GM08714 (cell line): ENCODE measurements around the gene CPZ.
"Not testable (repeated sequence)": the region's sequence is repeated elsewhere in the genome, so short reads cannot be mapped to it uniquely, and the experiment has no call there.

ENCODE experiments used
- H3K4me3 ChIP-seq: fragments of 200-500 bp; sonication (Bioruptor generic); 2 replicates; pipeline ENCODE4 v1.5.1; 2014; ENCODE audit warnings: mild to moderate bottlenecking, low read length, inconsistent platforms
- ZNF274 ChIP-seq: IDR thresholded peaks from 2 replicates; pipeline ENCODE4 v1.6.1; 2012; ENCODE audit warnings: mild to moderate bottlenecking, low read depth, low read length

The CPZ gene

GRCh38 chr4:8564595-8564994, 28.0 kb upstream of the CPZ start:
- no peak overlapping the region for H3K4me3 ChIP-seq
- no peak for TF ChIP-seq ZNF274

- H3K4me3 ChIP-seq: no peak overlapping the region
- no peak for TF ChIP-seq ZNF274
Measured at GRCh38 chr4:8568068-8568668, 24.4 kb upstream of the CPZ start.

DNA sequence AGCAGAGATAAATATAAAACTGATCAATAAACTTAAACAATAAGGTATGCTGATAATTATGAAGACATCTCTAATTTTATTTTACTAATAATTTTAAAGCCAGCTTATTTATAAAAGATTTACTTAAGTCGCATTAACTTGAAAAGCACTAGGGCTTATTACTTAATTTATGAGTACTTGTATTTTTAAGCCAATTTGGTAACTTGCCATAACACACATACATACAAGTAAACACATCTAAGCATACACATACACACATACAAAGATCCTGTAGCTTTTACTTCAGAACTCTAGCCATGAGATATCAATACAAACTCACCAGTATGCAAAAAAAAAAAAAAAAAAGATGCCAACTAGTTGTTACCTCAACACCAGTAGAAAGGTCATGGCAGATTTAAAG, 22.4 kb upstream of the CPZ start:
- H3K4me3 ChIP-seq: no peak overlapping the region
- no peak for TF ChIP-seq ZNF274

GRCh38 chr4:8571702-8572685, 20.6 kb upstream of the CPZ start:
- no peak overlapping the region for H3K4me3 ChIP-seq
- no peak for TF ChIP-seq ZNF274

- H3K4me3 ChIP-seq: no peak overlapping the region
- no peak for TF ChIP-seq ZNF274
Measured at GRCh38 chr4:8573266-8573665, 19.3 kb upstream of the CPZ start.

GRCh38 chr4:8574796-8575370, 17.7 kb upstream of the CPZ start:
- H3K4me3 ChIP-seq: no peak overlapping the region
- no peak for TF ChIP-seq ZNF274

DNA sequence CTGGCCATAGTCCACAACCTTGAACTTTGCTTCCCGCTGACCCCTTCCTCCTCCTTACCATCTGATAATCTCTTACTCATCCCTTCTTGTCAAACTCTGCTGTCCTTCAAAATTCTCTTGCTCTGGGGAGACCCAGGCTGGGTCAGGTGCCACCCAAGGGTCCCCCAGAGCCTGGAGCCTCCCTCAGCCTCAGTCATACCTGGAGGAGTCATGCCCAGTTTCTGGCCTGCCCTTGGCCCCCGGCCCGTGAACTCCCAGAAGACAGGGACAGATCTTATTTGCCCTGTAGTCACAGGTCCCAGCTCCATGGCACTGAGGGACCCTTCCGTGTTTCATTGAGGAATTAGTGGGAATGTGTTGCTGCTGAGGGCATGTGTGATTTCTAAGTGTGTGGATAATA, 17.1 kb upstream of the CPZ start:
- TF ChIP-seq ZNF274: no peak
- no peak overlapping the region for H3K4me3 ChIP-seq

DNA sequence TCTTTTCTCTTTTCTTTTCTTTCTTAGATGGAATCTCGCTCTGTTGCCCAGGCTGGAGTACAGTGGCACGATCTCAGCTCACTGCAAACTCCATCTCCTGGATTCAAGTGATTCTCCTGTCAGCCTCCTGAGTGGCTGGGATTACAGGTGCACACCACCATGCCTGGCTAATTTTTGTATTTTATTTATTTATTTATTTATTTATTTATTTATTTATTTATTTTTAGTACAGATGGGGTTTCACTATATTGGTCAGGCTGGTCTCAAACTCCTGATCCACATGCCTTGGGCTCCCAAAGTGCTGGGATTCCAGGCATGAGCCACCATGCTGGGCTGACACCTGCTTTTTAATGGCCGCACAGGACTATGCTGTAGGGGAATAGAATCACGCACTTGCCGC, 16.0 kb upstream of the CPZ start:
- H3K4me3 ChIP-seq: not testable (repeated sequence)

- no peak for TF ChIP-seq ZNF274
- H3K4me3 ChIP-seq: no peak overlapping the region
Measured at GRCh38 chr4:8577046-8577445, 15.5 kb upstream of the CPZ start.

GRCh38 chr4:8577972-8578371, 14.6 kb upstream of the CPZ start:
- no peak for TF ChIP-seq ZNF274
- no peak overlapping the region for H3K4me3 ChIP-seq

DNA sequence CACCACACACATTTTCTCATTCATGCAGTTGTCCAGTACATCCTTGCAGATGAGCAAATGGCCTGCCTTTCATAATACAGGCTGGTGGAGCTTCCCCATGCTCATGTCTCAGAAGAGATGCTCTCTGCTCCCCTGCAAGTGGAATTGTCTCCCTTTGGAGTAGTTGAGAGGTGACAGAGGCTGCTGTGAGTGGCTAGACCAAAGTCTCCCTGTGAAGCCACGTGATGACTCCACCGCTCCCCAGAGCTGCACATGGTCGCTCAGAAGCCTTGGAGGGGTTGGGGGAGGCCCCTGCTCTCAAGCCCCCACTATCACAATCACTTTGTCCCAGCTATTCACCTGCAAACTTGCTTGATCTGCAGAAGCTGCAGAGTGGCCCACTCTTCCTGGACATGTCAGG, 13.8 kb upstream of the CPZ start:
- TF ChIP-seq ZNF274: no peak

GRCh38 chr4:8579526-8580320, 12.8 kb upstream of the CPZ start:
- no peak overlapping the region for H3K4me3 ChIP-seq

More for the DNA sequence above, 13.8 kb upstream of the CPZ start:
- H3K4me3 ChIP-seq: no peak overlapping the region

DNA sequence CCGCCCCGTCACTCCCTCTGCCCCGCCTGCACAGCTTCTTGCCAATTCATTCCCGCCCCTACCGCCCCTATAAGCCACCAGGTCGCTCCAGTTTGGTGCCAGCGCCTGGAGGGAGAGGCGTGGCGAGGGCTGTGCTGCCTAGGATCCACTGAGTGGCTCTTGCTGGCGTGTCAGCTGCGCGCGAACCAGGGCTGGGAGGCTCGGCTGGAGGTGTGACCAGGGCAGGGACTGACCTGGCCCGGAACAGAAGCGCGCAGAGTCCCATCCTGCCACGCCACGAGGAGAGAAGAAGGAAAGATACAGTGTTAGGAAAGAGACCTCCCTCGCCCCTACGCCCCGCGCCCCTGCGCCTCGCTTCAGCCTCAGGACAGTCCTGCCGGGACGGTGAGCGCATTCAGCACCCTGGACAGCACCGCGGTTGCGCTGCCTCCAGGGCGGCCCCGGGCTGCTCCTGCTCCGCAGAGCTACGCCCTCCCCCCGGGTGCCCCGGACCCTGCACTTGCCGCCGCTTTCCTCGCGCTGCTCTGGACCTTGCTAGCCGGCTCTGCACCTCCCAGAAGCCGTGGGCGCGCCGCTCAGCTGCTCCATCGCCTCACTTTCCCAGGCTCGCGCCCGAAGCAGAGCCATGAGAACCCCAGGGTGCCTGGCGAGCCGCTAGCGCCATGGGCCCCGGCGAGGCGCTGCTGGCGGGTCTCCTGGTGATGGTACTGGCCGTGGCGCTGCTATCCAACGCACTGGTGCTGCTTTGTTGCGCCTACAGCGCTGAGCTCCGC, 12.1 kb upstream of the CPZ start, which contains the start of gene GPR78:
TSS of gene GPR78 (plus strand) at position 72 of the 773 bp plus-strand sequence. CDS start at position 663, 591 bp downstream.
- no peak for TF ChIP-seq ZNF274
- H3K4me3 ChIP-seq: no peak within 1 kb of the TSS

More at GRCh38 chr4:8579526-8580320, 12.8 kb upstream of the CPZ start:
- no peak for TF ChIP-seq ZNF274
